Erythroblast (primary cell): ENCODE measurements around the gene DDX50.
"Not testable (repeated sequence)": the region's sequence is repeated elsewhere in the genome, so short reads cannot be mapped to it uniquely, and the experiment has no call there.

Source experiments
- GATA1 ChIP-seq: IDR thresholded peaks from 2 replicates; pipeline ENCODE4 v1.6.1; 2011; ENCODE audit warnings: low read depth, mild to moderate bottlenecking, control low read depth, low read length, moderate library complexity
- POLR2A ChIP-seq: IDR thresholded peaks from 2 replicates; pipeline ENCODE4 v1.6.1; 2011; ENCODE audit warnings: mild to moderate bottlenecking, low read length

DNA sequence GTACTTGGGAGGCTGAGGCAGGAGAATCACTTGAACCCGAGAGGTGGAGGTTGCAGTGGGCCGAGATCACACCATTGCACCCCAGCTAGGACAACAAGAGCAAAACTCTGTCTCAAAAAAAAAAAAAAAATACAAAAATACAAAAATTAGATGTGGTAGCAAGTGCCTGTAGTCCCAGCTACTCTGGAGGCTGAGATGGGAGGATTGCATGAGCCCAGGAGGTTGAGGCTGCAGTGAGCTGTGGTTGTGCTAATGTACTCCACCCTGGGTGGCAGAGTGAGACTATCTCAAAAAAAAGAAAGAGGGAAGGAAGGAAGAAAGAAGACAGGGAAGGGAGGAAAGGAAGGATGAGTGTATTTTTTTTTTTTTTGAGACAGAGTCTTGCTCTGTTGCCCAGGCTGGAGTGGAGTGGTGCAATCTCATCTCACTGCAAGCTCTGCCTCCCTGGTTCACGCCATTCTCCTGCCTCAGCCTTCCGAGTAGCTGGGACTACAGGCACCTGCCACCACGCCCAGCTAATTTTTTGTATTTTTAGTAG, 74.9 kb downstream of the DDX50 start:
- TF ChIP-seq POLR2A, GATA1: not testable (repeated sequence)
